ENCODE measurements around the gene SLC35G1.

Gene SLC35G1

GRCh38 chr10:93897070-93897780 lies 3.4 kb downstream of the SLC35G1 start:
- TF ChIP-seq OSR1 (CRISPR knock-in tag; IDR thresholded peaks at IDR 0.05) (no peak), ARNTL (CRISPR knock-in tag; IDR thresholded peaks at IDR 0.05; ENCODE audit: borderline replicate concordance, low read depth) (no peak), POU6F1 (CRISPR knock-in tag; IDR thresholded peaks at IDR 0.05; ENCODE audit: borderline replicate concordance, low read depth) (no peak), ZFP30 (CRISPR knock-in tag; IDR thresholded peaks at IDR 0.05) (no peak), ZNF565 (CRISPR knock-in tag; conservative IDR thresholded peaks at IDR 0.05; ENCODE audit: low read depth) (no peak), TOX (CRISPR knock-in tag; IDR thresholded peaks at IDR 0.05; ENCODE audit: borderline replicate concordance) (no peak), ESRRG (CRISPR knock-in tag; IDR thresholded peaks at IDR 0.05) (no peak), PPARA (CRISPR knock-in tag; IDR thresholded peaks at IDR 0.05; ENCODE audit: borderline replicate concordance) (no peak), ZFP3 (CRISPR knock-in tag; IDR thresholded peaks at IDR 0.05) (no peak), ZNF70 (CRISPR knock-in tag; IDR thresholded peaks at IDR 0.05) (no peak), PATZ1 (CRISPR knock-in tag; IDR thresholded peaks at IDR 0.05; ENCODE audit: borderline replicate concordance) (no peak), ZC3H10 (CRISPR knock-in tag; IDR thresholded peaks at IDR 0.05) (no peak), TSHZ2 (CRISPR knock-in tag; IDR thresholded peaks at IDR 0.05) (no peak), ZNF8 (CRISPR knock-in tag; IDR thresholded peaks at IDR 0.05) (no peak), CREB5 (CRISPR knock-in tag; IDR thresholded peaks at IDR 0.05; ENCODE audit: low read depth) (no peak)
- ATAC-seq: no peak

- no peak for ATAC-seq
- TF ChIP-seq ZC3H10 (CRISPR knock-in tag; IDR thresholded peaks at IDR 0.05) (no peak), OSR1 (CRISPR knock-in tag; IDR thresholded peaks at IDR 0.05) (no peak), PPARA (CRISPR knock-in tag; IDR thresholded peaks at IDR 0.05; ENCODE audit: borderline replicate concordance) (no peak), ZFP3 (CRISPR knock-in tag; IDR thresholded peaks at IDR 0.05) (no peak), POU6F1 (CRISPR knock-in tag; IDR thresholded peaks at IDR 0.05; ENCODE audit: borderline replicate concordance, low read depth) (no peak)
Measured at GRCh38 chr10:93899109-93899508, 5.3 kb downstream of the SLC35G1 start.

- no peak for ATAC-seq
- TF ChIP-seq TCF4 (CRISPR knock-in tag; IDR thresholded peaks at IDR 0.05; ENCODE audit: borderline replicate concordance): no peak
- no peak for TF ChIP-seq POU6F1 (CRISPR knock-in tag; IDR thresholded peaks at IDR 0.05; ENCODE audit: borderline replicate concordance, low read depth)
- TF ChIP-seq ISL1 (CRISPR knock-in tag; IDR thresholded peaks at IDR 0.05): no peak
- TF ChIP-seq PPARA (CRISPR knock-in tag; IDR thresholded peaks at IDR 0.05; ENCODE audit: borderline replicate concordance): no peak
- TF ChIP-seq RARB (CRISPR knock-in tag; IDR thresholded peaks at IDR 0.05): no peak
Measured at GRCh38 chr10:93903051-93903450, 9.3 kb downstream of the SLC35G1 start.
